Fibroblast of lung (primary cell): ENCODE data around the gene STS. TPM values are rescaled to one million over a fixed set of nuclear protein-coding genes. Genes with fewer than 3 reads are reported as not detected.

Experiments used
- DNase-seq, 2 donors: peaks; one replicate each; pipeline versions ENCODE4 v3.0.0 to v3.0.0-alpha.2; 2010; ENCODE audit warnings: low read depth in 2 of 2
- H2AFZ ChIP-seq: 2 replicates; pipeline ENCODE4 v1.5.1; 2012; ENCODE audit warnings: low read length, control low read depth, inconsistent platforms
- H3K27ac ChIP-seq: 2 replicates; pipeline ENCODE4 v1.5.1; 2011; ENCODE audit warnings: low read length, control low read depth; ENCODE audit not compliant: insufficient read depth
- H3K27me3 ChIP-seq: 2 replicates; pipeline ENCODE4 v1.5.1; 2011; ENCODE audit warnings: mild to moderate bottlenecking, low read length; ENCODE audit not compliant: control insufficient read depth, insufficient read depth
- H3K36me3 ChIP-seq: 2 replicates; pipeline ENCODE4 v1.5.1; 2011; ENCODE audit warnings: low read length; ENCODE audit not compliant: control insufficient read depth, insufficient read depth
- H3K4me1 ChIP-seq: 2 replicates; pipeline ENCODE4 v1.5.1; 2011; ENCODE audit warnings: low read length; ENCODE audit not compliant: control insufficient read depth, insufficient read depth; ENCODE audit errors: extremely low read depth
- H3K4me2 ChIP-seq: 2 replicates; pipeline ENCODE4 v1.5.1; 2011; ENCODE audit warnings: low read length, control low read depth; ENCODE audit not compliant: insufficient read depth; ENCODE audit errors: extremely low read depth
- H3K4me3 ChIP-seq, 4 experiments: fragments of 200-600 bp in 1 of 4; sonication (generic) in 1 of 4; replicated peaks in 1 of 4; 2 replicates each; pipeline ENCODE4 v1.5.1; 2011 to 2016; ENCODE audit warnings: low read length in 4 of 4, low read depth in 3 of 4, mild to moderate bottlenecking in 3 of 4, control low read depth in 2 of 4, inconsistent platforms in 1 of 4, mixed read lengths in 1 of 4; ENCODE audit not compliant: insufficient read depth in 1 of 4; ENCODE audit errors: control extremely low read depth in 1 of 4
- H3K79me2 ChIP-seq: 2 replicates; pipeline ENCODE4 v1.5.1; 2012; ENCODE audit warnings: mild to moderate bottlenecking, low read length, inconsistent platforms; ENCODE audit not compliant: control insufficient read depth, insufficient read depth
- H3K9ac ChIP-seq: 2 replicates; pipeline ENCODE4 v1.5.1; 2011; ENCODE audit warnings: mild to moderate bottlenecking, low read length, control low read depth; ENCODE audit not compliant: insufficient read depth
- H3K9me3 ChIP-seq: 2 replicates; pipeline ENCODE4 v1.5.1; 2012; ENCODE audit warnings: low read depth, low read length; ENCODE audit not compliant: control insufficient read depth, insufficient read depth
- H4K20me1 ChIP-seq: 2 replicates; pipeline ENCODE4 v1.5.1; 2011; ENCODE audit warnings: low read length; ENCODE audit not compliant: control insufficient read depth, insufficient read depth; ENCODE audit errors: extremely low read depth
- EZH2 ChIP-seq: IDR thresholded peaks from 2 replicates; pipeline ENCODE4 v1.5.1; 2012; ENCODE audit warnings: low read length, control low read depth, mild to moderate bottlenecking; ENCODE audit errors: missing control alignments
- polyA plus RNA-seq, 2 donors: library from polyadenylated mRNA; depleted of rRNA in 1 of 2; stranded (reverse) in 1 of 2; unstranded in 1 of 2; fragments of >200 nt; gene quantifications; 2 replicates each; pipeline ENCODE4 v1.2.1, GENCODE V29; 2011 to 2012; ENCODE audit warnings: missing spikeins in 1 of 2
- total RNA-seq: library from RNA; depleted of rRNA; stranded (reverse); fragments of >200 nt; gene quantifications from 2 replicates; pipeline ENCODE4 v1.2.1, GENCODE V29; 2014
- TF ChIP-seq, protein P1 (sequence below), 2 donors: IDR thresholded peaks in 1 of 2; conservative IDR thresholded peaks in 1 of 2; 1 replicate in 1 of 2; 2 replicates in 1 of 2; pipeline ENCODE4 v1.5.1; 2011 to 2012; ENCODE audit warnings: low read length in 2 of 2, control low read depth in 1 of 2, inconsistent platforms in 1 of 2, low read depth in 1 of 2, mild to moderate bottlenecking in 1 of 2

STS gene
- total and polyA plus RNA-seq, 2 donors (not counting 1 experiment from before 2014, with no cell fraction given): 5.0 to 13.1 TPM

GRCh38 chrX:7179446-7179845, 31.9 kb downstream of the STS start:
- H4K20me1 ChIP-seq: no peaks in the 10 kb centered on the region
- DNase-seq: no peak
- no peak overlapping the region for H3K27ac ChIP-seq
- no peaks in the 10 kb centered on the region for H3K36me3 ChIP-seq
- no peaks in the 10 kb centered on the region for H3K4me1 ChIP-seq
- TF ChIP-seq EZH2: no peak
- TF ChIP-seq, protein P1, sequence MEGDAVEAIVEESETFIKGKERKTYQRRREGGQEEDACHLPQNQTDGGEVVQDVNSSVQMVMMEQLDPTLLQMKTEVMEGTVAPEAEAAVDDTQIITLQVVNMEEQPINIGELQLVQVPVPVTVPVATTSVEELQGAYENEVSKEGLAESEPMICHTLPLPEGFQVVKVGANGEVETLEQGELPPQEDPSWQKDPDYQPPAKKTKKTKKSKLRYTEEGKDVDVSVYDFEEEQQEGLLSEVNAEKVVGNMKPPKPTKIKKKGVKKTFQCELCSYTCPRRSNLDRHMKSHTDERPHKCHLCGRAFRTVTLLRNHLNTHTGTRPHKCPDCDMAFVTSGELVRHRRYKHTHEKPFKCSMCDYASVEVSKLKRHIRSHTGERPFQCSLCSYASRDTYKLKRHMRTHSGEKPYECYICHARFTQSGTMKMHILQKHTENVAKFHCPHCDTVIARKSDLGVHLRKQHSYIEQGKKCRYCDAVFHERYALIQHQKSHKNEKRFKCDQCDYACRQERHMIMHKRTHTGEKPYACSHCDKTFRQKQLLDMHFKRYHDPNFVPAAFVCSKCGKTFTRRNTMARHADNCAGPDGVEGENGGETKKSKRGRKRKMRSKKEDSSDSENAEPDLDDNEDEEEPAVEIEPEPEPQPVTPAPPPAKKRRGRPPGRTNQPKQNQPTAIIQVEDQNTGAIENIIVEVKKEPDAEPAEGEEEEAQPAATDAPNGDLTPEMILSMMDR (conservative IDR thresholded peaks at IDR 0.05 in 1 of 2, IDR thresholded peaks at IDR 0.05 in 1 of 2; ENCODE audit: low read depth in 1 of 2, low read length in 2 of 2): no peak
- H3K4me3 ChIP-seq: no peak overlapping the region
- no peaks in the 10 kb centered on the region for H3K79me2 ChIP-seq
- H3K4me2 ChIP-seq: no peak overlapping the region
- H3K9ac ChIP-seq: no peak overlapping the region
- H3K9me3 ChIP-seq: no peaks in the 10 kb centered on the region
- H2AFZ ChIP-seq: no peak overlapping the region
- no peaks in the 10 kb centered on the region for H3K27me3 ChIP-seq

DNA sequence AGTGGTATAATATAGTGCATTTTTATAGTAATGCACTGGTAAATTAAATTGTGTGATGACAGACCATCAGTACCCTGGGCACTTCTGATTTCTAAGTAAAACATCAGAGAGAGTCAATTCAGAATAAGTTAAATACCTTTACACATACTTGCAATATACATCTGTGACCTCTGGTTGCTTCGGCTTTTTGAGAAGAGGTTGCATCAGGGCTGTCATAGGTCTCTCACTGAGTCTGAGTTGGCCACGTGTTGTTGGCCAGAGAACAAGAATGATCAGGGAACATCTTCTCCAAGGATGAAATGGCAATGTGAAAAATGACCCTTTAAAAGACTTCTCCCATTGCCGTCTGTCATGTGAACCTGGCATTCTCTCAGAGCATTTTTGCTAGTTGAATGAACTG, 37.3 kb downstream of the STS start:
- no peaks in the 10 kb centered on the region for H3K4me1 ChIP-seq
- H3K9me3 ChIP-seq: no peaks in the 10 kb centered on the region
- no peak overlapping the region for H3K4me2 ChIP-seq
- no peaks in the 10 kb centered on the region for H3K27me3 ChIP-seq
- no peaks in the 10 kb centered on the region for H3K36me3 ChIP-seq
- no peak overlapping the region for H2AFZ ChIP-seq
- no peak for TF ChIP-seq EZH2
- TF ChIP-seq, protein P1 (conservative IDR thresholded peaks at IDR 0.05 in 1 of 2, IDR thresholded peaks at IDR 0.05 in 1 of 2; ENCODE audit: low read depth in 1 of 2, low read length in 2 of 2): no peak
- H3K27ac ChIP-seq: no peak overlapping the region
- no peaks in the 10 kb centered on the region for H3K79me2 ChIP-seq
- H3K9ac ChIP-seq: no peak overlapping the region
- H4K20me1 ChIP-seq: no peaks in the 10 kb centered on the region
- H3K4me3 ChIP-seq: no peak overlapping the region
- no peak for DNase-seq

DNA sequence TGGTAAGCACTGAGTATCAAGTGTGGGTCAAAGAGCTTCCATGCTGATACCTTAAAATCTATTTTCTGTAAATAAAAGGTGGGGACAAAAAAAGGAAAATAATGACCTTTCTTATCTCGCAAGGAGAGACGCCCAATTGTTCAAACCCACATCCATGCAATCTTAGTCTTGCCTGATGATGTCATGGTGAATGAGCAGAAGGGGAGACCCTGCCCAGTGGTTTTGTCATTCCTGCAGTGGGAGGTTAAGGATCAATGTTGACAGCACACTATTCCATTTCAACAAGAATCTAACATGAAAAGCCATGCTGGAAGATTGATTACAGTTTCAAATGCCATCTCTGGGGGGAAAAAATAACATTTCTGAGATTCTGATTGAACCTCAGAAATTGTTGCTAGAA, 41.2 kb downstream of the STS start:
- no peaks in the 10 kb centered on the region for H3K4me1 ChIP-seq
- H3K9ac ChIP-seq: no peak overlapping the region
- no peaks in the 10 kb centered on the region for H3K36me3 ChIP-seq

More for the DNA sequence above, 41.2 kb downstream of the STS start:
- H3K4me3 ChIP-seq: no peak overlapping the region
- no peaks in the 10 kb centered on the region for H3K79me2 ChIP-seq
- H3K27me3 ChIP-seq: no peaks in the 10 kb centered on the region
- no peaks in the 10 kb centered on the region for H3K9me3 ChIP-seq
- peak in 1 of 2 donors; percentile 7 for DNase-seq
- H3K27ac ChIP-seq: no peak overlapping the region
- H3K4me2 ChIP-seq: no peak overlapping the region
- H2AFZ ChIP-seq: no peak overlapping the region
- TF ChIP-seq EZH2: no peak
- TF ChIP-seq, protein P1 (conservative IDR thresholded peaks at IDR 0.05 in 1 of 2, IDR thresholded peaks at IDR 0.05 in 1 of 2; ENCODE audit: low read depth in 1 of 2, low read length in 2 of 2): no peak
- H4K20me1 ChIP-seq: no peaks in the 10 kb centered on the region
